GM21619 (cell line): ENCODE data around the gene EPHA3.
A peak's percentile ranks its signal among the peaks of the same experiment; 100 is the strongest.

Source experiments
- ATAC-seq: cut with Tn5 transposase; IDR thresholded peaks from one replicate; pipeline ENCODE4 v1.9.1; 2021; ENCODE audit not compliant: unreplicated experiment

Gene EPHA3

GRCh38 chr3:89107461-89108290 is at the start of gene EPHA3:
EPHA3 (plus strand) TSS chr3:89107621; CDS start chr3:89107749, 128 bp downstream.
- ATAC-seq: peak; percentile 94

- no peak for ATAC-seq
Observed at GRCh38 chr3:89058371-89058770, 49.0 kb upstream of the EPHA3 start.

GRCh38 chr3:89059211-89059925 is 48.1 kb upstream of the EPHA3 start:
- ATAC-seq: no peak

- no peak for ATAC-seq
Observed at GRCh38 chr3:89061259-89061658, 46.2 kb upstream of the EPHA3 start.

- no peak for ATAC-seq
Observed at GRCh38 chr3:89067736-89068135, 39.7 kb upstream of the EPHA3 start.

GRCh38 chr3:89072642-89073041 is 34.8 kb upstream of the EPHA3 start:
- ATAC-seq: no peak

- ATAC-seq: no peak
Observed at GRCh38 chr3:89079944-89080343, 27.5 kb upstream of the EPHA3 start.

GRCh38 chr3:89087851-89088250 is 19.6 kb upstream of the EPHA3 start:
- ATAC-seq: no peak

- ATAC-seq: no peak
Observed at GRCh38 chr3:89098173-89098572, 9.2 kb upstream of the EPHA3 start.

GRCh38 chr3:89098964-89099585 is 8.3 kb upstream of the EPHA3 start:
- ATAC-seq: peak; percentile 92

GRCh38 chr3:89101251-89101650 is 6.2 kb upstream of the EPHA3 start:
- ATAC-seq: no peak

- no peak for ATAC-seq
Observed at GRCh38 chr3:89101921-89102320, 5.5 kb upstream of the EPHA3 start.

- ATAC-seq: no peak
Observed at GRCh38 chr3:89104499-89104898, 2.9 kb upstream of the EPHA3 start.

GRCh38 chr3:89105503-89105902 is 1.9 kb upstream of the EPHA3 start:
- no peak for ATAC-seq

- no peak for ATAC-seq
Observed at GRCh38 chr3:89108291-89108550, 800 bp downstream of the EPHA3 start.

GRCh38 chr3:89113344-89113743 is 5.9 kb downstream of the EPHA3 start:
- ATAC-seq: no peak

- peak; percentile 76 for ATAC-seq
Observed at GRCh38 chr3:89113893-89114840, 6.7 kb downstream of the EPHA3 start.

- ATAC-seq: no peak
Observed at GRCh38 chr3:89114841-89115223, 7.4 kb downstream of the EPHA3 start.

- no peak for ATAC-seq
Observed at GRCh38 chr3:89116476-89116875, 9.1 kb downstream of the EPHA3 start.

GRCh38 chr3:89138048-89138447 is 30.6 kb downstream of the EPHA3 start:
- ATAC-seq: no peak

- ATAC-seq: no peak
Observed at GRCh38 chr3:89139870-89140269, 32.4 kb downstream of the EPHA3 start.
